ENCODE results near the gene DNAJC22.
A peak's percentile ranks its signal among the peaks of the same experiment; 100 is the strongest.
"Not testable (repeated sequence)": the region's sequence is repeated elsewhere in the genome, so short reads cannot be mapped to it uniquely, and the experiment has no call there.

The DNAJC22 gene

DNA sequence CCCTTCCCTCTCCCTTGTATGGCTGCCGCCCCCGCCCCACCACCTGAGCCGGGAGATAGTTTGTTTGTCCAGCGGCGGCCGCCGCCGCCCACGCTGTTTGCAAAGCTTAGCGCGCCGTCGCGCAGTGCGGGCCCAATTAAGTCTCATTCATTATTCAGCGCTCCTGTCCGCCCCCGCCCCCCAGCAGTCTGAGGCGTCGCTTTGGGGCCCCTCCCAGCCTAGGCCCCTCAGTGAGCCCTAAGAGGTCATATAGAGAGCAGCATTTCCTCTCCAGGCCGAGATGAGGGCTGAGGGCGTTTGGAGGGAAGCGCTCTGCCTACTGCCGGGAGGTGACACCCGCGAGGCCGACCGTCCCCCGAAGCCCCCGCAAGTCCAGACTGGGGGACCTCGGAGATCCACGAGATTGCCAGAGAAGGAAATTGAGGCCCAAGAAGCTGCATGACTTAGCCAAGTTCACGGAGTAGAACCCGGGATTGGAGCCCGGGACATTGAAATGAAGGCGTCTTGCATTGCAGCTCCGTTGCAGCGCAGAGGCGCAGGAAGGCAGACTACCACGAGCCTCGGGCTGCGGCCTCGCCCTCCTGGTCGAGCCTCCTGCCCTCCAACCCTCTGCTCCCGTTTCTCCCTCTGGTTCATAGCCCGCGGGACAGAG is at the start of gene DNAJC22:
Gene DNAJC22, plus strand, starts transcription at position 230 of the 652 bp plus-strand sequence. CDS start 1,985 bp downstream, outside the sequence.
- no peak for DNase-seq

DNA sequence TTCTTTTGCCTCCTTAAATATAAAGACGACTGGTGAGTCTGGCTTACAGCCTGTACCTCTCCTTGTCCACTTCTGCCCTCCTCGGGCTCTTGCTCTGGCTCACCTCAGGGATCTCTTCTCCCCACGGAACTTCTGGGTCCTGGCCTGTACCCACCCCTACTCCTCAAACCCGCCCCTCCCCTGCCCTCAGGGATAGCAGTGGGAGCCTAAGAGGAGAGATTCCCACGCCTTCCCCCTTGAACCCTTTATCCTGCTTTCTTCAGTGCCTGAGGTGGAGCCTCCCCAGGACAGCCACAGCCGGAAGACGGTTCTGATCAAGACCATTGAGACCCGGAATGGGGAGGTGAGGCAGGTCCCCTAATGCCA is 49.0 kb upstream of the DNAJC22 start:
- DNase-seq = no peak

DNA sequence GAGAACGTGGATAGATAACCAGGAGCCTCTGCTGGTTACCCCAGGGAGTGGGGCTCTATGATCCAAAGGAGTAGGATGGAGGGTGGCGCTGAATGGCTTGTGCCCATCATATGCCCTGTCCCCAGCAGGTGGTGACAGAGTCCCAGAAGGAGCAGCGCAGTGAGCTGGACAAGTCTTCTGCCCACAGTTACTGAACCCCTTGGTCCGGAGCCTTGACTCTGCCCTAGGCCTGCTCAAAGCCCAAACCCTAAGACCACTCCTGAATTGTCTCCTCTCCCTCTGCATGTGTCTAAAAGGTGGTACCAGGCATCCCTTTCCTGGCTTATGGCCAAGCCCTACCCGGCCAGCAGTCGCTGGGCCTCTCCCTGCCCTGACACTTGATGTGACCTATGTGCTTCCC is 48.5 kb upstream of the DNAJC22 start:
- DNase-seq = no peak

DNA sequence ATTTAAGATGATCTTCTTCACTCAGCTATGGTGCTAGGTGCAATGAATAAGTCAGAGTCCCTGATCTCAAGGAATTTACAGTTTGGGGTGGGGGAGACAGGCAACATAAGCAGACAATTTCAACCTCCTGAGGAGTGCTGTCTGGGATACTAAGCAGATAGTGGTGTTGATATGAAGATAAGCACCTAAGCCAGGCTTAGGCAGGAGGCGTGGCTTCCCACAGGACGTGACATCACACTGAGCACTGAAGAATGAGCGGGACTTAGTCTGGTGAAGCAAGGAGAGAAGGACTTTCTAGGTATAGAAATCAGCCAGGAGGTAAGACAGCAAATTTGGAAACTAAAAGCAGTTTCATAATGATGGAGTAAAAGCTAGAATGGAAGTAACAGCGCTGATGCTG is 44.9 kb upstream of the DNAJC22 start:
- no peak for DNase-seq

DNA sequence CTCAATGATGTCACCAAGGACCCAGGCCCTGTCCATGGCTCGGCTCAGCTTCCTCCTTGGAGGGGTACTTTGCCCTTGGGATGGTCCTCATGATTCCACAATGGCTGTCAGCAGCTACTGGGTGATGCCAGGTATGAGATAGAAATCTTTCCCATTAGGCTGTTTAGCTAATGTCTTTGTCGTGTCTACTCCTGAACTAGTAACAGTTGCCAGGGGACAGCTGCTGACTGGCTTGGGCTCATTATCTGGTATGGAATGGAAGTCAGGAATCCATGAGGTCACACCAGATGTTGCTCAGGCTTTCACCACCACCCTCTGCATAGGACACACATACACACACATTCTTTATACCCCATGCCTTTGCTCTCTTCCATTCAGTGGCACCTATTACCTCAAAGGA is 42.5 kb upstream of the DNAJC22 start:
- DNase-seq = no peak

DNA sequence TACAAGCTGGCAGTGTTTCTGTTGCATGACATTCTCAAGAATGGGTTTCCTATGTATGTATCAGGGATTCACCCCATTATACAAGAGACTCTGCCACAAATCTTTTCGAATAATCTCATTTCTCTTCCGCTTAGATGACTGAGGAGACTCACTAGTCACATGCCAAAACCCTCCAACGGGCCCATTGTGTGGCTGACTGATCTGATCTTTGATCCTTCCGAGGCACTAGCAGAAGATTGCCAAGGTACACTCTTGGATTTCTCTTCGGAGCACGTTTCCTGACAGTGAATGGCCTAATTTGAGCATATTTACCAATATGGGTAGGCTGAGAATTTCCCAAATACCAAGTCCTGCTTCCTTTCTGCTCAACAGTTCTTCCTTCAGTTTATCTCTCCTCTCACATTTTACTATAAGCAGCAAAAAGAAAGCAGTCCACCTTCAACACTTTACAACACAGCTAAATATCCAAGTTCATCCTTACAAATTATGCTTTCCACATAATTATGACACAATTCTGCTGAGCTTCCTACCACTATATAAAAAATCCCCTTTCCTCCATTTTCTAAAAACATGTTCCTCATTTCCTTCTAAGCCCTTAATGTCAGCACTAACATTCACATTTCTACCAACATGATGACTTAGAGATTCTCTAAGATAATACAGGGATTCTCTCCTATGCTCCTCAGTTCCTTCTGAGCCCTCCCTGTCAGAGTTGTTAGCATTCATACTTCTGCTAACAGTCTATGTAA is 40.8 kb upstream of the DNAJC22 start:
- no peak for DNase-seq

DNA sequence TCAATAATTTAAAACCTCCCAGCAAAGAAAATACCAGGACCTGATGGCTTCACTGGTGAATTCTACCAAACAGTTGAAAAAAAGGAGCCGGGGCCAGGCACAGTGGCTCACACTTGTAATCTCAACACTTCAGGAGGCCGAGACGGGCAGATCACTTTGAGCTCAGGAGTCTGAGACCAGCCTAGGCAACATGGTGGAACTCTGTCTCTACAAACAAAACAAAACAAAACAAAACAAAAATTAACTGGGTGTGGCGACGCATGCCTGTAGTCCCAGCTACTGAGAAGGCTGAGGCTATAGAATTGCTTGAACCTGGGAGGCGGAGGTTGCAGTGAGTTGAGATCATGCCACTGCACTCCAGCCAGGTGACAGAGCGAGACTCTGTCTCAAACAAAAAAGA is 37.3 kb upstream of the DNAJC22 start:
- DNase-seq = no peak

DNA sequence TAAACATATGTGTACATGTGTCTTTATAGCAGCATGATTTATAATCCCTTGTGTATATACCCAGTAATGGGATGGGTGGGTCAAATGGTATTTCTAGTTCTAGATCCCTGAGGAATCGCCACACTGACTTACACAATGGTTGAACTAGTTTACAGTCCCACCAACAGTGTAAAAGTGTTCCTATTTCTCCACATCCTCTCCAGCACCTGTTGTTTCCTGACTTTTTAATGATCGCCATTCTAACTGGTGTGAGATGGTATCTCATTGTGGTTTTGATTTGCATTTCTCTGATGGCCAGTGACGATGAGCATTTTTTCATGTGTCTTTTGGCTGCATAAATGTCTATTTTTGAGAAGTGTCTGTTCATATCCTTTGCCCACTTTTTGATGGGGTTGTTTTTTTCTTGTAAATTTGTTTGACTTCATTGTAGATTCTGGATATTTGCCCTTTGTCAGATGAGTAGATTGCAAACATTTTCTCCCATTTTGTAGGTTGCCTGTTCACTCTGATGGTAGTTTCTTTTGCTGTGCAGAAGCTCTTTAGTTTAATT is 36.2 kb upstream of the DNAJC22 start:
- DNase-seq = not testable (repeated sequence)

DNA sequence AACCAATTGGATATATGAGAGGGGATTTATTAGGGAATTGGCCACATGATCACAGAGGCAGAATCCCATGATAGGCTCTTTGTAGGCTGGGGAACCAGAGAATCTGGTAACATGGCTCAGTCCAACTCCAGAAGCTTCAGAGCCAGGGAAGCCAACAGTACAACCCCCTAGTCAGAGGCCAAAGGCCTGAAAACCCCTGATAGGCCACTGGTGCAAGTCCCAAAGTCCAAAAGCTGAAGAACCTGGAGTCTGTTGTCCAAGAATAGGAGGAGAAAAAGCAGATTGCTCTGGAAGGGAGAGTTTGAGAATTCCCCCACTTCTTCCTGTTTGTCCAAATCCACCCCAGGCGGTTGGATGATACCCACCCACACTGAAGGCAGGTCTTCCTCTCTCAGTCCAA is 31.9 kb upstream of the DNAJC22 start:
- DNase-seq = no peak

DNA sequence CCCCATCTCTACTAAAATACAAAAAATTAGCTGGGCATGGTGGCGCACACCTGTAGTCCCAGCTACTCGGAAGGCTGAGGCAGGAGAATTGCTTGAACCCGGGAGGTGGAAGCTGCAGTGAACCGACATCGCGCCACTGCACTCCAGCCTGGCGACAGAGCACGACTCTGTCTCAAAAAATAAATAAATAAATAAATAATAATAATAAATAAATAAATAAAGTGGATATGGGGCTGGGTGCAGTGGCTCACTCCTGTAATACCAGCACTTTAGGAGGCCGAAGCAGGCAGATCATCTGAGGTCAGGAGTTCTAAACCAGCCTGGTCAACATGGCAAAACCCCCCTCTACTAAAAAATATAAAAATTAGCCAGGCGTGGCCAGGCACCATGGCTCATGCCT is 29.6 kb upstream of the DNAJC22 start:
- DNase-seq = not testable (repeated sequence)

DNA sequence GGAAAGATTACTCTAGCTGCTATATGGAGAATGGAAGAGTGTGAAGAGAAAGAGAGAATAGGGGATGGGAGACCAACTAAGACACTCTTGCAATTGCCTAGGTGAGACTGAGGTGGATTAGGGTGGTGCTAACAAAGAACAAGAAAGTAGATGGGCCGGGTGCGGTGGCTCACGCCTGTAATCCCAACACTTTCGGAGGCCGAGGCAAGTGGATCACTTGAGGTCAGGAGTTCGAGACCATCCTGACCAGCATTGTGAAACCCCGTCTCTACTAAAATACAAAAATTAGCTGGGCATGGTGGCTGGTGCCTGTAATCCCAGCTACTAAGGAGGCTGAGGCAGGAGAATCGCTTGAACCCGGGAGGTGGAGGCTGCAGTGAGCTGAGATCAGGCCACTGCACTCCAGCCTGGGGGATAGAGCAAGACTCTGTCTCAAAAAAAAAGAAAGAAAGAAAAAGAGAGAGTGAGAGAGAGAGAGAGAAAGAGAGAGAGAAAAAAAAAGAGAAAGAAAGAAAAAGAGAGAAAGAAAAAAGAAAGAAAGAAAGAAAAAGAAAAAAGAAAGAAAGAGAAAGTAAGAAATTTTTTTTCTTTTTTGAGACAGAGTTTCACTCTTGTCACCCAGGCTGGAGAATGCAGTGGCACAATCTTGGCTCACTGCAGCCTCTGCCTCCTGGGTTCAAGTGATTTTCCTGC is 26.1 kb upstream of the DNAJC22 start:
- not testable (repeated sequence) for DNase-seq

DNA sequence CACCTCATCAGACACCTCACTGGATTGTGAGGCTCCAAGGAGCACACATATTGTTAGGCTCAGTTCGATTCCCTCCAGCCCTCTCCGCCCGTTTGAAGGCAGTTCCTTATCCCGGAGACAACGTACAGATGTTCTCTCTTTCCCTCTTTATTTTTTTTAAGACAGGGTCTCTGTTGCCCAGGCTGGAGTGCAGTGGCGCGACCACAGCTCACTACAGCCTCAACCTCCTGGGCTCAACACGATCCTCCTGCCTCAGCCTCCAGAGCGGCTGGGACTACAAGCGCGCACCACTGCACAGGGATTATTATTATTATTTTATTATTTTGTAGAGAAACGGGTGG is 24.4 kb upstream of the DNAJC22 start:
- DNase-seq = no peak

DNA sequence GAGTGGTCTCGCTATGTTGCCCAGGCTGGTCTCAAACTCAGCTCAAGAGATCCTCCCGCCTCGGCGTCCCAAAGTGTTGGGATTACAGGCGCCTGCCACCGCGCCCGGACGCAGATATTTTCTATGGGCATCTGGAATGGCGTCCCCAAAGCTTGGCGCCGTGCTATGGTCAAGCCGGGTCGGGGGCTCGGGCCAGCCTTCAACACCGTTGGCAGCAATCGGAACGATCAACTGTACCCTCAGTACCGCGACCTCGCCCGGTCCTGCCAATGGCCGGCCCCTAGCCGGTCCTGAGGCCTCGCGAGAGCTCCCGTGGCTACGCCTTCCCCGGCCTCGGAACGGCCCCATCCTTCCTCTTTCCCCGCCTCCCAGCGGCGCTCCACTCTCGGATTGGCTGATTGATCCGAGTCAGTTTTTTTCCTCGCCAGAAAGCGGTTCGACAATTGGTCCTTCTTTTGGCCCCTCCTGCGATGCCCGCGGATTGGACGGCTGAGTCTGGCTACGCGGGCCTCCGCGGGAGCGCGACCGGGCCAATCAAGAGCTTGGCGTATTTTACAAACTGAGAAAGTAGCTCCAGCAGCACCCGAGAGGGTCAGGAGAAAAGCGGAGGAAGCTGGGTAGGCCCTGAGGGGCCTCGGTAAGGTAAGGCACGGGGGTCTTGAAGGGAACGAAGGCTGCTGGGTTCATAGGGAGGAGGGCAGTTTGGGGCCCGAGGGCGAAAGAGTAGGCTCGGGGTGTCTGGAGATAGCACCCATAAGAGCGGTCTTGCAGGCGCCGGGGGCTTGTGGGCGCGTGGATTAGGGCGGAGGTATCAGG is 23.8 kb upstream of the DNAJC22 start, which contains the start of gene TROAP:
Gene TROAP, plus strand, starts transcription at position 548 of the 816 bp plus-strand sequence. CDS start 354 bp downstream, outside the sequence.
- DNase-seq = peak; percentile 87

DNA sequence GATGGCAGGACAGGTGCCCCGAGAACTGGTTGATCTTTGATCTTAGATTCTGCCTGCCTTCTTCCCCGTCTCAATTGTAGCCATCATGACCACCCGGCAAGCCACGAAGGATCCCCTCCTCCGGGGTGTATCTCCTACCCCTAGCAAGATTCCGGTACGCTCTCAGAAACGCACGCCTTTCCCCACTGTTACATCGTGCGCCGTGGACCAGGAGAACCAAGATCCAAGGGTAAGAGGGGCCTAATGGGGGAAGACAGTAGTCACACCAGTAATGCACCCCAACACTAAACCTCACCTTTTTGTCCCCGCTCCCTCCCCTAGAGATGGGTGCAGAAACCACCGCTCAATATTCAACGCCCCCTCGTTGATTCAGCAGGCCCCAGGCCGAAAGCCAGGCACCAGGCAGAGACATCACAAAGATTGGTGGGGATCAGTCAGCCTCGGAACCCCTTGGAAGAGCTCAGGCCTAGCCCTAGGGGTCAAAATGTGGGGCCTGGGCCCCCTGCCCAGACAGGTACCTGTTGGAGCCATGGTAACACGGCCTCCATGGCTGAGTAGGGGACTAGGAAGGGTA is 23.1 kb upstream of the DNAJC22 start:
- DNase-seq = no peak

DNA sequence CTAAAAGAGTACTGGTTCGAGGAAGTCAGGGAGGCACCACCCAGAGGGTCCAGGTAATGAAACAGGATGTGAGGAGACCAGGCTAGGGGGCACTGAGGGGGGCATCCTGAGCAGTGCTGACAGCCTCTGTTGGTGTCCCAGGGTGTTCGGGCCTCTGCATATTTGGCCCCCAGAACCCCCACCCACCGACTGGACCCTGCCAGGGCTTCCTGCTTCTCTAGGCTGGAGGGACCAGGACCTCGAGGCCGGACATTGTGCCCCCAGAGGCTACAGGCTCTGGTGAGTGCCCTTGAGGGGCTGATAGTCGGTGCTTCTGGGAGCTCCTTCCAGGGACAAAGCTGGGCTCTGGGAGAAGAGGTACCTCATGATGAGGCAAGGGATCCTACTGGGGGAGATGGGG is 21.1 kb upstream of the DNAJC22 start:
- no peak for DNase-seq

DNA sequence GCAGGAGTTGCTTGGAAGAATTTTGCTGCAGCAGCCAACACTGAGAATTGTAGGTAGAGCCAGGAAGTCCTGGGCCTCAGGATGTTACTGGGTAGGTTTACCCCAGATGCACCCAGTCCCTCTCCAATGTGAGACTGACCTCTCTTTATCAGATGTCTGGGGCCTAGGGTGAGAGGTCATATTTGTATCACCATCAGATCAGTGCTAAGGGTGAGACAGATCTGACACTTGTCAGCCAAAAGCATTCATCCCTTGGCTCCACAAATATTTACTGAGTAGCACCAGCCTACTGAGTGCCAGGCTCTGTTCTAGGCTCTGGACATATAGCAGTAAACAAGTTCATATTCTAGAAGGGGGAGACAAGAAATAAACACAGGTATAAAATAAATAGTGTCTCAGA is 19.3 kb upstream of the DNAJC22 start:
- DNase-seq = no peak

DNA sequence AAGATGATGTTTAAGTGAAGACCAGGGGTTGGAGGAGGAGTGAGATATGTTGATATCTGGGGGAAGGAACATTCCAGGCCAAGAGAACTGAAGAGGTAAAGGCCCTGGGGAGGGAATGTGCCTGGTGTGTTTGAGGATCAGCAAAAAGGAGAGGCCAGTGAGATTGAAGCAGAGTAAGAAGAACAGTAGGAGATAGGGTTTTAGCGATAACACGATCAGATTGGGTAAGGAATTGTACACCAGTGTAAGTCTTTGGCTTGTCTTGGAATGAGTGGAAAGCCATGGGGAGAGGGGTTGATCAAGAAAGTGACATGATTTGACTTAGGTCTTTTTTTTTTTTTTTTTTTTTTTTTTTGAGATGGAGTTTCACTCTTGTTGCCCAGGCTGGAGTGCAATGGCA is 18.8 kb upstream of the DNAJC22 start:
- no peak for DNase-seq

DNA sequence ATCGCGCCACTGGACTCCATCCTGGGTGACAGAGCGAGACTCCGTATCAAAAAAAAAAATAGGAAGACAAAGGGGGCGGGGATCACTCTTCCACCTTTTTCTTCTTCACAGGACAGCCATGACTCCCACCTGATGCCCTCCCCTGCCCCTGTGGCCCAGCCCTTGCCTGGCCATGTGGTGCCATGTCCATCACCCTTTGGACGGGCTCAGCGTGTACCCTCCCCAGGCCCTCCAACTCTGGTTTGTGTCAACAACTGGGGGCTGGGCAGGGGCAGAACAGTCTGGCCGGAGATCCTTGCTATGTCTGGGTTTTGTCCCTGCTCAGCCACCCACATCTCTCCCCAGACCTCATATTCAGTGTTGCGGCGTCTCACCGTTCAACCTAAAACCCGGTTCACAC is 17.9 kb upstream of the DNAJC22 start:
- no peak for DNase-seq

DNA sequence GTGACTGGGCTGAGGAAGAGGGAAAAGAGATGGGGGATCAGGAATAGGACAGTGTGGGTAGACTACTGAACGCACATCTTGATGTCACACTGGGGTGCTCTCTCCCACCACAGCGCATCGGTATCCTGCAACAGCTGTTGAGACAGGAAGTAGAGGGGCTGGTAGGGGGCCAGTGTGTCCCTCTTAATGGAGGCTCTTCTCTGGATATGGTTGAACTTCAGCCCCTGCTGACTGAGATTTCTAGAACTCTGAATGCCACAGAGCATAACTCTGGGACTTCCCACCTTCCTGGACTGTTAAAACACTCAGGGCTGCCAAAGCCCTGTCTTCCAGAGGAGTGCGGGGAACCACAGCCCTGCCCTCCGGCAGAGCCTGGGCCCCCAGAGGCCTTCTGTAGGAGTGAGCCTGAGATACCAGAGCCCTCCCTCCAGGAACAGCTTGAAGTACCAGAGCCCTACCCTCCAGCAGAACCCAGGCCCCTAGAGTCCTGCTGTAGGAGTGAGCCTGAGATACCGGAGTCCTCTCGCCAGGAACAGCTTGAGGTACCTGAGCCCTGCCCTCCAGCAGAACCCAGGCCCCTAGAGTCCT is 16.6 kb upstream of the DNAJC22 start:
- no peak for DNase-seq

DNA sequence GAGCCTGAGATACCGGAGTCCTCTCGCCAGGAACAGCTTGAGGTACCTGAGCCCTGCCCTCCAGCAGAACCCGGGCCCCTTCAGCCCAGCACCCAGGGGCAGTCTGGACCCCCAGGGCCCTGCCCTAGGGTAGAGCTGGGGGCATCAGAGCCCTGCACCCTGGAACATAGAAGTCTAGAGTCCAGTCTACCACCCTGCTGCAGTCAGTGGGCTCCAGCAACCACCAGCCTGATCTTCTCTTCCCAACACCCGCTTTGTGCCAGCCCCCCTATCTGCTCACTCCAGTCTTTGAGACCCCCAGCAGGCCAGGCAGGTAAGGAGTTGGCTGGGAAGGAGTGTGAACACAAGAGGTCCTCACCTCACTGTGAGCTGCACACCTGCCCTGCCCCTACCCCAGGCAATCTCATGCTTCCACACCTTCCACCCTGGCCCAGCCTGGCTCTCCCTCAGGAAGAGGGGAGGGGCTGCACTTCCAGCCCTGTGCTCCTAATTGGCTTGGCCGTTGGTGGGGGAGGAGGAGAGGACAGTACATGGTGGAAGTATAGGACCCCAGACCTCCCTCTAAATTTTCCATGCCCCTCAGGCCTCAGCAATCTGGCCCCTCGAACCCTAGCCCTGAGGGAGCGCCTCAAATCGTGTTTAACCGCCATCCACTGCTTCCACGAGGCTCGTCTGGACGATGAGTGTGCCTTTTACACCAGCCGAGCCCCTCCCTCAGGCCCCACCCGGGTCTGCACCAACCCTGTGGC is 15.9 kb upstream of the DNAJC22 start:
- no peak for DNase-seq
